Loucy (cell line): ENCODE data around the gene ENTHD1.
A peak's percentile ranks its signal among the peaks of the same experiment; 100 is the strongest.
"Not testable (repeated sequence)": the region's sequence is repeated elsewhere in the genome, so short reads cannot be mapped to it uniquely, and the experiment has no call there.

Experiments used
- H2AFZ ChIP-seq: fragments of 200-600 bp; sonication (generic); 2 replicates; pipeline ENCODE4 v1.6.0; 2016; ENCODE audit warnings: antibody characterized with exemption, mild to moderate bottlenecking, low read length, moderate library complexity
- H3F3A ChIP-seq: fragments of 200-600 bp; 2 replicates; pipeline ENCODE4 v1.6.0; 2016; ENCODE audit warnings: antibody characterized with exemption, low read depth, mild to moderate bottlenecking
- H3K27me3 ChIP-seq: fragments of 200-600 bp; sonication (generic); 2 replicates; pipeline ENCODE4 v1.6.1; 2014; ENCODE audit warnings: low read length, mild to moderate bottlenecking; ENCODE audit not compliant: insufficient read depth, poor library complexity, severe bottlenecking
- H3K36me3 ChIP-seq: fragments of 200-600 bp; sonication (generic); 2 replicates; pipeline ENCODE4 v1.6.1; 2016; ENCODE audit warnings: low read length; ENCODE audit not compliant: insufficient read depth
- H3K4me1 ChIP-seq: fragments of 200-600 bp; sonication (generic); 2 replicates; pipeline ENCODE4 v1.5.1; 2014; ENCODE audit warnings: low read length, mild to moderate bottlenecking; ENCODE audit not compliant: insufficient read depth, poor library complexity, severe bottlenecking
- H3K4me2 ChIP-seq: fragments of 200-600 bp; sonication (generic); 2 replicates; pipeline ENCODE4 v1.6.0; 2014; ENCODE audit warnings: antibody characterized with exemption, low read length, low read depth, mild to moderate bottlenecking; ENCODE audit not compliant: poor library complexity, severe bottlenecking
- H3K4me3 ChIP-seq: fragments of 200-600 bp; sonication (generic); 2 replicates; pipeline ENCODE4 v1.5.1; 2014; ENCODE audit warnings: low read length, mild to moderate bottlenecking, mixed read lengths; ENCODE audit not compliant: poor library complexity, severe bottlenecking
- H3K79me2 ChIP-seq: fragments of 200-600 bp; sonication (generic); 2 replicates; pipeline ENCODE4 v1.6.1; 2014; ENCODE audit warnings: low read length; ENCODE audit not compliant: insufficient read depth
- H3K9ac ChIP-seq: fragments of 200-600 bp; sonication (generic); 2 replicates; pipeline ENCODE4 v1.6.0; 2014; ENCODE audit warnings: mild to moderate bottlenecking, low read depth, low read length, moderate library complexity; ENCODE audit not compliant: poor library complexity, severe bottlenecking
- H3K9me2 ChIP-seq: fragments of 200-600 bp; sonication (generic); replicated peaks from 2 replicates; pipeline ENCODE4 v1.6.1; 2016; ENCODE audit warnings: low read depth, low read length, mixed read lengths
- H3K9me3 ChIP-seq: fragments of 200-600 bp; sonication (generic); 2 replicates; pipeline ENCODE4 v1.6.1; 2014; ENCODE audit warnings: mild to moderate bottlenecking, antibody characterized with exemption, low read length, low read depth; ENCODE audit not compliant: insufficient read depth
- H4K20me1 ChIP-seq: fragments of 200-600 bp; sonication (generic); 2 replicates; pipeline ENCODE4 v1.6.0; 2014; ENCODE audit warnings: antibody characterized with exemption, low read length, mild to moderate bottlenecking; ENCODE audit not compliant: insufficient read depth, poor library complexity, severe bottlenecking
- CTCF ChIP-seq: fragments of 200-600 bp; sonication (generic); conservative IDR thresholded peaks from 2 replicates; pipeline ENCODE4 v1.5.1; 2014; ENCODE audit warnings: mild to moderate bottlenecking, antibody characterized with exemption, low read length
- EZH2phosphoT487 ChIP-seq: fragments of 200-600 bp; IDR thresholded peaks from 2 replicates; pipeline ENCODE4 v1.6.1; 2018; ENCODE audit warnings: antibody characterized with exemption, mild to moderate bottlenecking, moderate library complexity, borderline replicate concordance

Gene ENTHD1

GRCh38 chr22:39896313-39896996 is 2.9 kb upstream of the ENTHD1 start:
- Histone ChIP-seq H3K27me3 (no peaks in the 10 kb centered on the region), H2AFZ (no peak overlapping the region), H3K4me1 (peaks cover 48% of the 10 kb centered on the region), H3K9me2 (no peaks in the 10 kb centered on the region), H3K9ac (no peak overlapping the region), H3K79me2 (peaks cover 19% of the 10 kb centered on the region), H3K9me3 (no peaks in the 10 kb centered on the region), H3K4me3 (no peak overlapping the region), H3K4me2 (no peak overlapping the region), H3K36me3 (no peaks in the 10 kb centered on the region), H4K20me1 (no peaks in the 10 kb centered on the region), H3F3A (peaks cover 9% of the 10 kb centered on the region; the same call in 1 of the 2 replicates)
- no peak for TF ChIP-seq EZH2phosphoT487
- TF ChIP-seq CTCF = peak; percentile 59

GRCh38 chr22:39895682-39896081 is 2.1 kb upstream of the ENTHD1 start:
- TF ChIP-seq CTCF (no peak), EZH2phosphoT487 (no peak)
- Histone ChIP-seq H3K4me1 (peaks cover 48% of the 10 kb centered on the region), H3K4me3 (no peak overlapping the region), H3K9ac (no peak overlapping the region), H4K20me1 (no peaks in the 10 kb centered on the region), H3K79me2 (peaks cover 13% of the 10 kb centered on the region; the same call in 1 of the 2 replicates), H2AFZ (no peak overlapping the region), H3K4me2 (no peak overlapping the region), H3K9me2 (no peaks in the 10 kb centered on the region), H3K36me3 (no peaks in the 10 kb centered on the region), H3K9me3 (no peaks in the 10 kb centered on the region), H3K27me3 (no peaks in the 10 kb centered on the region), H3F3A (peaks cover 9% of the 10 kb centered on the region; the same call in 1 of the 2 replicates)

GRCh38 chr22:39894554-39895092 is 1.1 kb upstream of the ENTHD1 start:
- TF ChIP-seq CTCF (0 out of 2 replicates have a peak, but pooled peaks have one; percentile 14), EZH2phosphoT487 (no peak)
- Histone ChIP-seq H3K36me3 (no peaks in the 10 kb centered on the region), H3K27me3 (no peaks in the 10 kb centered on the region), H3K9me2 (no peaks in the 10 kb centered on the region), H3K4me1 (peaks cover 37% of the 10 kb centered on the region), H4K20me1 (no peaks in the 10 kb centered on the region), H3K9ac (no peak overlapping the region), H3K79me2 (peaks cover 13% of the 10 kb centered on the region; the same call in 1 of the 2 replicates), H3F3A (no peaks in the 10 kb centered on the region), H2AFZ (no peak overlapping the region), H3K4me2 (no peak overlapping the region), H3K4me3 (no peak overlapping the region), H3K9me3 (no peaks in the 10 kb centered on the region)

GRCh38 chr22:39889924-39890323 is 3.6 kb downstream of the ENTHD1 start:
- not testable (repeated sequence) for H3K9me2 ChIP-seq, H3F3A ChIP-seq, H3K9ac ChIP-seq, H3K4me3 ChIP-seq, H3K79me2 ChIP-seq, H3K9me3 ChIP-seq, H2AFZ ChIP-seq, H3K4me2 ChIP-seq, H3K4me1 ChIP-seq, H3K27me3 ChIP-seq, H3K36me3 ChIP-seq, H4K20me1 ChIP-seq
